Fibroblast of pulmonary artery (primary cell): ENCODE data around the gene SHISAL2B.

ENCODE experiments used
- DNase-seq: peaks from one replicate; pipeline ENCODE4 v3.0.0-alpha.2; 2010; ENCODE audit warnings: low read depth
- H3K4me3 ChIP-seq: replicated peaks from 2 replicates; pipeline ENCODE4 v1.5.1; 2011; ENCODE audit warnings: low read depth, mild to moderate bottlenecking, control low read depth, low read length, moderate library complexity
- CTCF ChIP-seq: IDR thresholded peaks from 2 replicates; pipeline ENCODE4 v1.5.1; 2011; ENCODE audit warnings: mild to moderate bottlenecking, control low read depth, low read length, inconsistent platforms; ENCODE audit errors: missing control alignments

SHISAL2B gene

GRCh38 chr5:64680289-64680688, 10.0 kb upstream of the SHISAL2B start:
- DNase-seq: no peak
- H3K4me3 ChIP-seq: no peak overlapping the region
- peak; percentile 25 for TF ChIP-seq CTCF

DNA sequence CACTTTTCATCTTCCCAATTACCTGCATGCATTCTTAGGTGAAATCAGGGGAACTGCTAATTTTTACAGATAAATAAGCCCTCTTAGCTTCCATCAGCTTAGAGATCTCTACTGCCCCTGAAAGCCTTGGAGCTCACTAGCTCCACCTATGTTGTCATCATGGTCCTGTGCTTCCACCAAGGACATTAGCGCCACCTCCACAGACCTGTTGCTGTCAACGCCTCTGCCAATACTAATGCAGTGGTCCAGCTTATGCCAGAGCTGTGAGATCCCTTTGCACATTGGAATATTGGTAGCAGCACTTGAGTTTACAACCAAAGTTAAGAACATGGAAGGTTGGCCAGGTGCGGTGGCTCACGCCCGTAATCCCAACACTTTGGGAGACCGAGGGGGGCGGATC, 7.7 kb upstream of the SHISAL2B start:
- DNase-seq: no peak

DNA sequence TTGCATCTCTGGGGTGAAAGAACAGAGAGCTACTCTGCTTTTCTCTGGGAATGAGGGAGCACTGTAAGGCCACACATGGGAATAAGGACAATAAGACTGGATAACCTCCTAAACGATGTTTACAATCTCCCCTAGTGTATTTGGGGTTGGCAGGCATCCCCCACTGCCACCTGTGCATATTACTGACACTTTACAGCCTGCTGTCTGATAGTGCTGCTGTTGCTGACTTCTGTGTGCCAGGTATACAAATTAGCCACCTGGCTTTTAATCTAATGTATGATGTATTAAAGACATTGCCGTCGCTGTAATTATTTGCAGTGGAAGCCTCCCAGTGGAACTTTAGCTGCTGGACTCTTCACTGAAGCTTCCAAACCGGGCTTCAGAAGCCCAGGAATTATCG, 4.4 kb upstream of the SHISAL2B start:
- TF ChIP-seq CTCF: no peak
- no peak for DNase-seq
- no peak overlapping the region for H3K4me3 ChIP-seq

More for the DNA sequence above, 7.7 kb upstream of the SHISAL2B start:
- no peak for TF ChIP-seq CTCF
- no peak overlapping the region for H3K4me3 ChIP-seq

- DNase-seq: peak; percentile 6
- no peak for TF ChIP-seq CTCF
- no peak overlapping the region for H3K4me3 ChIP-seq
Observed at GRCh38 chr5:64688391-64688790, 1.9 kb upstream of the SHISAL2B start.

GRCh38 chr5:64688965-64689364, 1.3 kb upstream of the SHISAL2B start:
- DNase-seq: no peak
- no peak for TF ChIP-seq CTCF
- H3K4me3 ChIP-seq: no peak overlapping the region

GRCh38 chr5:64690104-64690416, 243 bp upstream of the SHISAL2B start:
- no peak for TF ChIP-seq CTCF
- DNase-seq: no peak
- peak overlapping the region; percentile 30 for H3K4me3 ChIP-seq

- DNase-seq: no peak
- H3K4me3 ChIP-seq: no peak overlapping the region
- no peak for TF ChIP-seq CTCF
Observed at GRCh38 chr5:64691291-64691690, 988 bp downstream of the SHISAL2B start.
